OCI-LY3 (cell line): ENCODE measurements around the gene CLCN5.
A peak's percentile ranks its signal among the peaks of the same experiment; 100 is the strongest.

Experiments
- H2AFZ ChIP-seq: fragments of 200-600, 300-600 bp; shearing (Covaris generic); 2 replicates; pipeline ENCODE4 v1.6.0; 2014; ENCODE audit warnings: antibody characterized with exemption, low read depth, low read length
- H3K27ac ChIP-seq: fragments of 200-600, 300-600 bp; sonication (generic); 2 replicates; pipeline ENCODE4 v1.5.1; 2014; ENCODE audit warnings: mild to moderate bottlenecking, low read length, moderate library complexity, mixed read lengths
- H3K27me3 ChIP-seq: fragments of 200-600, 300-600 bp; sonication (generic); 2 replicates; pipeline ENCODE4 v1.6.1; 2014; ENCODE audit warnings: low read depth, low read length, mixed read lengths
- H3K36me3 ChIP-seq: fragments of 200-600, 300-600 bp; sonication (generic); replicated peaks from 2 replicates; pipeline ENCODE3; 2014; ENCODE audit warnings: low read depth, low read length, mixed read lengths
- H3K4me1 ChIP-seq: fragments of 300-600, 200-600 bp; sonication (generic); 2 replicates; pipeline ENCODE4 v1.6.1; 2014; ENCODE audit warnings: low read length, mixed read lengths
- H3K4me2 ChIP-seq: fragments of 200-600, 300-600 bp; sonication (generic); 2 replicates; pipeline ENCODE4 v1.6.1; 2014; ENCODE audit warnings: low read length, mixed read lengths
- H3K4me3 ChIP-seq: fragments of 300-600, 200-600 bp; sonication (generic); 2 replicates; pipeline ENCODE4 v1.5.1; 2014; ENCODE audit warnings: antibody characterized with exemption, mild to moderate bottlenecking, low read length, moderate library complexity
- H3K79me2 ChIP-seq: fragments of 300-600, 200-600 bp; shearing (Covaris generic); 2 replicates; pipeline ENCODE4 v1.6.1; 2014; ENCODE audit warnings: mild to moderate bottlenecking, low read length, mixed read lengths
- H3K9ac ChIP-seq: fragments of 300-600, 200-600 bp; shearing (Covaris generic); 2 replicates; pipeline ENCODE4 v1.6.0; 2014; ENCODE audit warnings: mild to moderate bottlenecking, low read length, moderate library complexity
- H3K9me3 ChIP-seq: fragments of 200-600, 300-600 bp; shearing (Covaris generic); 2 replicates; pipeline ENCODE4 v1.6.1; 2014; ENCODE audit warnings: low read length, mixed read lengths; ENCODE audit not compliant: insufficient read depth
- H4K20me1 ChIP-seq: fragments of 200-600, 300-600 bp; sonication (generic); 2 replicates; pipeline ENCODE4 v1.6.1; 2016; ENCODE audit warnings: low read length, mixed read lengths; ENCODE audit not compliant: insufficient read depth
- EZH2phosphoT487 ChIP-seq: fragments of 200-600 bp; shearing (Covaris generic); IDR thresholded peaks from 2 replicates; pipeline ENCODE4 v1.6.1; 2018; ENCODE audit warnings: antibody characterized with exemption, mixed run types, low read depth
- TF ChIP-seq, protein P1 (sequence below): fragments of 200-600, 300-600 bp; sonication (generic); IDR thresholded peaks from 2 replicates; pipeline ENCODE4 v1.5.1; 2014; ENCODE audit warnings: antibody characterized with exemption, low read length, low read depth

The CLCN5 gene

DNA sequence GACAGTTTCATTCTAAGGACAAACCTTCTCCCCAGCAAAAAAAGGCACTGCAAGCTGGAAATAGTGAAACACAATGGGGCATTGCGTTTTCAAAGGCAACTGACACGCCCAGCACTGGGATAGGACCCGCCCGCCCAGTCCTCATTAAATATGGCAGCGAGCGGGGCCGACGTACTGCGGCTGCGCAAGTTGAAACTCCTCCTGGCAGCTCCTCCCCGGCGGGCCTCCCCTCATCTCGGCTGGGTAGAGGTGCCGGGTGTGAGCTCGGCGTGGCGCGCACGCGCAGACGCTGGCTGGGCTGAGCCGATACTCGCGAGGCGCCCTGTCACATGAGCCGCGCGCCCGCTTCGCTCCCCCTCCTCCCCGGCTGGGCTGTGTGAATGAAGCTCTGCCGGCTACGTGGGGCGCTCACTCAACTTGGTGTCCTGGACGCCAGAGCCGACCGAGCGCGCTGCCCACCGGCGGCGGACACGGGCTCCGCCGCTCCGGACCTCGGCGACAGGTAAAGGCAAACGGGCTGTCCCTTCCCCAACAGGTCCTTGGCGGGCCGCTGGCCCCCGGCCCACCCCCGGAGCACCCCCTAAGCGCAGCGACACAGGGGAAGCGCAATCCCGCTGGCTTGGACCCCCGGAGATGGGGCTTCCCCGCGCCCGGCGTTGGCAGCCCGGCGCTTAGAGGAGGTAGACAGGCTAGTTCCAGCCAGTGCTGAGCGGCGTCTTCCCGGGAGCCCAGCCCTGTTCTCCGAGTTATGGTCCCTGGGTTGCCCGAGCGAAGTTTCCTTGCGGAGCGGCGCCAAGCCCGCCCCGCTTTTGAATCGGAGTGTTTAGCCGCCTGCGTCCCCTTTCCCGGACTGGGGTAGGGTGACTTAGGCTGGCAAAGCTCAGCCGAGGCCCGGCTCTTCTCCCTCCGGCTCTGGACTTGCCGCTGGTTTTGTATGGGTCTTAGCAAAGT is at the start of gene CLCN5:
Gene CLCN5, plus strand, starts transcription at position 306 of the 951 bp plus-strand sequence. CDS start 2,703 bp downstream, outside the sequence.
- TF ChIP-seq, protein P1, sequence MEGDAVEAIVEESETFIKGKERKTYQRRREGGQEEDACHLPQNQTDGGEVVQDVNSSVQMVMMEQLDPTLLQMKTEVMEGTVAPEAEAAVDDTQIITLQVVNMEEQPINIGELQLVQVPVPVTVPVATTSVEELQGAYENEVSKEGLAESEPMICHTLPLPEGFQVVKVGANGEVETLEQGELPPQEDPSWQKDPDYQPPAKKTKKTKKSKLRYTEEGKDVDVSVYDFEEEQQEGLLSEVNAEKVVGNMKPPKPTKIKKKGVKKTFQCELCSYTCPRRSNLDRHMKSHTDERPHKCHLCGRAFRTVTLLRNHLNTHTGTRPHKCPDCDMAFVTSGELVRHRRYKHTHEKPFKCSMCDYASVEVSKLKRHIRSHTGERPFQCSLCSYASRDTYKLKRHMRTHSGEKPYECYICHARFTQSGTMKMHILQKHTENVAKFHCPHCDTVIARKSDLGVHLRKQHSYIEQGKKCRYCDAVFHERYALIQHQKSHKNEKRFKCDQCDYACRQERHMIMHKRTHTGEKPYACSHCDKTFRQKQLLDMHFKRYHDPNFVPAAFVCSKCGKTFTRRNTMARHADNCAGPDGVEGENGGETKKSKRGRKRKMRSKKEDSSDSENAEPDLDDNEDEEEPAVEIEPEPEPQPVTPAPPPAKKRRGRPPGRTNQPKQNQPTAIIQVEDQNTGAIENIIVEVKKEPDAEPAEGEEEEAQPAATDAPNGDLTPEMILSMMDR = no peak
- TF ChIP-seq EZH2phosphoT487 = no peak
- H3K4me3 ChIP-seq = peak within 1 kb of the TSS; percentile 96
- no peaks in the 10 kb centered on the region for H3K27me3 ChIP-seq
- no peaks in the 10 kb centered on the region for H3K9me3 ChIP-seq
- peaks cover 11% of the 10 kb centered on the region for H3K4me1 ChIP-seq
- H2AFZ ChIP-seq = peak within 1 kb of the TSS; percentile 98
- H3K27ac ChIP-seq = peak within 1 kb of the TSS; percentile 51
- H3K79me2 ChIP-seq = peaks cover 6% of the 10 kb centered on the region; the same call in 1 of the 2 replicates
- peak within 1 kb of the TSS; percentile 89 for H3K4me2 ChIP-seq
- peak within 1 kb of the TSS; percentile 87 for H3K9ac ChIP-seq
- no peaks in the 10 kb centered on the region for H3K36me3 ChIP-seq
- no peaks in the 10 kb centered on the region for H4K20me1 ChIP-seq

DNA sequence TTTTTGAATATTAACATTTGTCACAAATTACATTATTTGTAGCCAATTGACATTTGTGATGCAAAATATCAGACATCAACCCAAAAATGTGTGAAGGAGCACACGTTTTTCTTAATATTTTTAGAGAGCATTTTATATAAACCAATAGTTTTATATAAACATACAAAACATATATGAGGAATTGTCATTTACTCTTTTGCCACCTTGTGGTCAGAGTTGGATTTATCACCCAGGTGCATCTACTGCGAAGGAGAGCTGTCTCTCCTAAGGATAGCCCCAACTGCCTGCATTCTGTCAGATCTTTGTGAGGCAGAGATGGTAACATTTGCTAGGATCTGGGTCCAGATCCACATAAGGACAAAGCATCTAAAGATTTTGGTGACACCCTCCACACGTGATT is 45.6 kb upstream of the CLCN5 start:
- H3K4me2 ChIP-seq = peak overlapping the region; percentile 44
- TF ChIP-seq EZH2phosphoT487 = no peak
- TF ChIP-seq, protein P1 = peak; percentile 49; the same call in 1 of the 2 replicates
- H3K27ac ChIP-seq = no peak overlapping the region
- peaks cover 13% of the 10 kb centered on the region for H3K4me1 ChIP-seq
- no peaks in the 10 kb centered on the region for H3K27me3 ChIP-seq
- H2AFZ ChIP-seq = no peak overlapping the region
- no peak overlapping the region for H3K9ac ChIP-seq
- H3K79me2 ChIP-seq = no peaks in the 10 kb centered on the region
- H3K36me3 ChIP-seq = no peaks in the 10 kb centered on the region
- H3K4me3 ChIP-seq = no peak overlapping the region
- no peaks in the 10 kb centered on the region for H4K20me1 ChIP-seq
- no peaks in the 10 kb centered on the region for H3K9me3 ChIP-seq

DNA sequence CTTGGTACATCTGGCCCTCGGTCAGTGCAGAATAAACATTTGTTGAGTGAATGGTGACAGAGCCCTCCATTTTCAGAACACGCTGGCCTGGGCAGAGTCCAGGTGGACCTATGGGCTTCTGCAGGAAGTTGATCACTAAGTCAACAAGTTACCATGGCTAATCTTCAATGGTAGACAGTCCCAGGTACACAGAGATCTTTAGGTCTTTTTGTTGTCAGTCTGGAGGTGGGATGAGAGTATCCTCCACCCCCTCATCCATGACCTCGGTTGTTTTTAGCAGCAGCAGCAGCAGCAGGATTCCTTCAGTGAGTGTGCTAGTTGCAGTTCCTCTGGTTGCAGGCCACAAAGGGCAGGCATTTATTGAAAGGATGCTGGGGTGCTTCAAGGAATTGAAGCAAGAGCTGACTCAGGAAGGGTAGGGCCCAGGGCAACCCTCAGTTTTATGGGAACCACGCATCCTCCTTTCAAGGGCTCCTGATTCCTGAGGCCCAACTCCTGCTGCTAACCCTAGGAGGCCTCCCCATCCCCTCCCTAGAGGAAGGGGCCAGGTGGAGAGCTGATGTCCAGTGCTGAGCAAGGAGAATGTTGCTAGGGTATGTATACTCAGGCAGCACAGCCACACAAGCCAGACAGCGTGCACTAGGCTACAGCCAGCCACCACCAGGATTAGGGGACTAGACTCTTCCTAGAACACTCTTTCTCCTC is 44.8 kb upstream of the CLCN5 start:
- H3K9ac ChIP-seq = no peak overlapping the region
- TF ChIP-seq, protein P1 = no peak
- no peak for TF ChIP-seq EZH2phosphoT487
- H3K79me2 ChIP-seq = no peaks in the 10 kb centered on the region
- H4K20me1 ChIP-seq = no peaks in the 10 kb centered on the region
- H3K4me3 ChIP-seq = no peak overlapping the region
- H3K9me3 ChIP-seq = no peaks in the 10 kb centered on the region
- peak overlapping the region; percentile 44; the same call in 1 of the 2 replicates for H3K4me2 ChIP-seq
- no peak overlapping the region for H3K27ac ChIP-seq
- H2AFZ ChIP-seq = no peak overlapping the region
- no peaks in the 10 kb centered on the region for H3K27me3 ChIP-seq
- H3K36me3 ChIP-seq = no peaks in the 10 kb centered on the region
- H3K4me1 ChIP-seq = peaks cover 13% of the 10 kb centered on the region
